ENCODE results near the gene TSSK2. TPM values are rescaled to one million over a fixed set of nuclear protein-coding genes. Genes with fewer than 3 reads are reported as not detected.

The TSSK2 gene
- total and polyA plus RNA-seq, 11 donors = 0.04 to 0.19 (median 0.12) TPM; not detected in 8

DNA sequence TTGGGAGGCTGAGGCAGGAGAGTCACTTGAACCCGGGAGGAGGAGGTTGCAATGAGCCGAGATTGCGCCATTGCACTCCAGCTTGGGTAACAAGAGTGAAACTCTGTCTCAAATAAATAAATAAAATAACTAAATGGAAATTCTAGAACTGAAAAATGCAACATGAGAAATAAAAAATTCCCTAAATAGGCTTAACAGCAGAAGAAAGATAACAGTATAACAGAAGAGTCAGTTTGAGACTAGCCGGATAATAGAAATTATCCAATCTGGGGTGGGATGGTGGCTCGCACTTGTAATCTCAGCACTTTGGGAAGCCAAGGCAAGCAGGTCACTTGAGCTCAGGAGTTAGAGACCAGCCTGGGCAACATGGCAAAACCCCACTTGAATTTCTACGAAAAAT is 33.3 kb downstream of the TSSK2 start:
- ATAC-seq = no peak
- H3K4me1 ChIP-seq = peaks cover 0 to 6% (median 2%) of the 10 kb centered on the region in 12 donors
- intact Hi-C loops (cut with DNase I) = no loop called here

DNA sequence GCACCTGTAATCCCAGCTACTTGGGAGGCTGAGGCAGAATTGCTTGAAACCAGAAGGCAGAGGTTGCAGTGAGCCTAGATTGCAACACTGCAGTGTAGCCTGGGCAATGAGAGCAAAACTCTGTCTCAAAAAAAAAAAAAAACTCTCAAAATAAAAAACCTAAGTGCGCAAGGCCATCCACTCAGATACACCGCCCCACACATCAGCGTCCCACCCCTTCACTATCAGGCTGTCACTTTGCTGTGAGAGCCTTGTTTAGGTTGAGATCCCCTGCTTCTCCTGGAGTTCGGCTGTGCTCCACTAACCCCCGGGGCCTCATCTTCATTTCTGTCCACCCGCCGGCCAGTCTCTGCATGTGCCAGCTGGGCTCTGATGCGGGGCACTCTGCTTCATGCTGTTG is 35.3 kb downstream of the TSSK2 start:
- peaks cover 8 to 60% (median 34%) of the 10 kb centered on the region in 9 donors for H3K27me3 ChIP-seq
- no peak overlapping the region for H3K4me3 ChIP-seq
- intact Hi-C loops (cut with DNase I) = no loop called here
- peaks cover 0 to 7% (median 0%) of the 10 kb centered on the region in 12 donors for H3K9me3 ChIP-seq
- 70 to 78% (median 76%) methylated on average over 8 of the region's 8 CpGs for WGBS, 4 donors
- H3K4me1 ChIP-seq = peaks cover 0 to 24% (median 16%) of the 10 kb centered on the region in 12 donors
- H3K36me3 ChIP-seq = no peaks in the 10 kb centered on the region
- DNase-seq (no peak), ATAC-seq (no peak)
- H3K27ac ChIP-seq = no peak overlapping the region
- TF ChIP-seq POLR2A (IDR thresholded peaks at IDR 0.05) = no peak
- TF ChIP-seq, protein P1, sequence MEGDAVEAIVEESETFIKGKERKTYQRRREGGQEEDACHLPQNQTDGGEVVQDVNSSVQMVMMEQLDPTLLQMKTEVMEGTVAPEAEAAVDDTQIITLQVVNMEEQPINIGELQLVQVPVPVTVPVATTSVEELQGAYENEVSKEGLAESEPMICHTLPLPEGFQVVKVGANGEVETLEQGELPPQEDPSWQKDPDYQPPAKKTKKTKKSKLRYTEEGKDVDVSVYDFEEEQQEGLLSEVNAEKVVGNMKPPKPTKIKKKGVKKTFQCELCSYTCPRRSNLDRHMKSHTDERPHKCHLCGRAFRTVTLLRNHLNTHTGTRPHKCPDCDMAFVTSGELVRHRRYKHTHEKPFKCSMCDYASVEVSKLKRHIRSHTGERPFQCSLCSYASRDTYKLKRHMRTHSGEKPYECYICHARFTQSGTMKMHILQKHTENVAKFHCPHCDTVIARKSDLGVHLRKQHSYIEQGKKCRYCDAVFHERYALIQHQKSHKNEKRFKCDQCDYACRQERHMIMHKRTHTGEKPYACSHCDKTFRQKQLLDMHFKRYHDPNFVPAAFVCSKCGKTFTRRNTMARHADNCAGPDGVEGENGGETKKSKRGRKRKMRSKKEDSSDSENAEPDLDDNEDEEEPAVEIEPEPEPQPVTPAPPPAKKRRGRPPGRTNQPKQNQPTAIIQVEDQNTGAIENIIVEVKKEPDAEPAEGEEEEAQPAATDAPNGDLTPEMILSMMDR (IDR thresholded peaks at IDR 0.05) = no peak

More for the DNA sequence above, 33.3 kb downstream of the TSSK2 start:
- Histone ChIP-seq H3K36me3 (no peaks in the 10 kb centered on the region), H3K27ac (no peak overlapping the region), H3K27me3 (peaks cover 8 to 59% (median 32%) of the 10 kb centered on the region in 9 donors), H3K9me3 (peaks cover 0 to 7% (median 0%) of the 10 kb centered on the region in 12 donors), H3K4me3 (no peak overlapping the region)
- TF ChIP-seq, protein P1 (IDR thresholded peaks at IDR 0.05) = no peak
- no peak for TF ChIP-seq POLR2A (IDR thresholded peaks at IDR 0.05)
- 93 to 96% (median 94%) methylated on average over 6 of the region's 6 CpGs for WGBS, 4 donors
- DNase-seq = no peak

DNA sequence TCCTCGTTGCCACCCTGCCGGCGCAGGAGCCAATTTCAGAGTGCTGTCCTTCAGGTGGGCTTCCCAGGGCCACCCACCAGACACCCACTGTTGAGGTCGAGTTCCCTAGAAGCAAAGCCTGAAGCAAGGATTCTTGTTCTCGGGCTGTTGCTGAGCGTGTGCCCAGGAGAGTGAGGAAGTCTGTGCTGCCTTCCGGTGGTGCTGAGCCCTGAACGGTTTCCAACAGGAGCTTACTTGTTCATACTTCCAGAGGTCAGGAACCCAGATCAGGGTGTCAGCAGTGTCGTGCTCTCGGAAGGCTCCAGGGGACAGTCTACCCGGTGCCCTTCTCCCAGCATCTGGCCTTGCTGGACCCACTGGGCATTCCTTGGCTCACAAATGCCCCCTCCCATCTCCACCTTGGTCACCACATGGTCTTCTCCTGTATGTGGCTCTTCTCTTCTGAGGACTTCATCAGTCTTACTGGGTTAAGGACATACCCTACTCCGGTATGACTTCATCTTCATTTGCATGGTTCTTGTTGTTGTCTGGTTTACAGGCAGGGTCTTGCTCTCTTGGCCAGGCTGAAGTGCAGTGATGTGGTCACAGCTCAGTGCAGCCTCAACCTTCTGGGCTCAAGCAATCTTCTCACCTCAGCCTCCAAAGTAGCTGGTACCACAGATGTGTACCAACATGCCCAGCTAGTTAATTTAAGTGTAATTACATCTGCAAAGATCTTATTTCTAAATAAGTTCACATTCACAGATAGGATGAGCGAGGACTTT is 36.2 kb downstream of the TSSK2 start:
- DNase-seq (no peak), ATAC-seq (no peak)
- peaks cover 0 to 7% (median 0%) of the 10 kb centered on the region in 12 donors for H3K9me3 ChIP-seq
- H3K4me1 ChIP-seq = peaks cover 1 to 30% (median 19%) of the 10 kb centered on the region in 12 donors
- intact Hi-C loops (cut with DNase I) = no loop called here
- H3K27me3 ChIP-seq = peaks cover 8 to 60% (median 34%) of the 10 kb centered on the region in 9 donors
- H3K27ac ChIP-seq = no peak overlapping the region
- no peak for TF ChIP-seq POLR2A (IDR thresholded peaks at IDR 0.05)
- TF ChIP-seq, protein P1 (IDR thresholded peaks at IDR 0.05) = no peak
- 70 to 78% (median 73%) methylated on average over 8 to 13 of the region's 13 CpGs for WGBS, 4 donors
- H3K4me3 ChIP-seq = no peak overlapping the region
- H3K36me3 ChIP-seq = no peaks in the 10 kb centered on the region

DNA sequence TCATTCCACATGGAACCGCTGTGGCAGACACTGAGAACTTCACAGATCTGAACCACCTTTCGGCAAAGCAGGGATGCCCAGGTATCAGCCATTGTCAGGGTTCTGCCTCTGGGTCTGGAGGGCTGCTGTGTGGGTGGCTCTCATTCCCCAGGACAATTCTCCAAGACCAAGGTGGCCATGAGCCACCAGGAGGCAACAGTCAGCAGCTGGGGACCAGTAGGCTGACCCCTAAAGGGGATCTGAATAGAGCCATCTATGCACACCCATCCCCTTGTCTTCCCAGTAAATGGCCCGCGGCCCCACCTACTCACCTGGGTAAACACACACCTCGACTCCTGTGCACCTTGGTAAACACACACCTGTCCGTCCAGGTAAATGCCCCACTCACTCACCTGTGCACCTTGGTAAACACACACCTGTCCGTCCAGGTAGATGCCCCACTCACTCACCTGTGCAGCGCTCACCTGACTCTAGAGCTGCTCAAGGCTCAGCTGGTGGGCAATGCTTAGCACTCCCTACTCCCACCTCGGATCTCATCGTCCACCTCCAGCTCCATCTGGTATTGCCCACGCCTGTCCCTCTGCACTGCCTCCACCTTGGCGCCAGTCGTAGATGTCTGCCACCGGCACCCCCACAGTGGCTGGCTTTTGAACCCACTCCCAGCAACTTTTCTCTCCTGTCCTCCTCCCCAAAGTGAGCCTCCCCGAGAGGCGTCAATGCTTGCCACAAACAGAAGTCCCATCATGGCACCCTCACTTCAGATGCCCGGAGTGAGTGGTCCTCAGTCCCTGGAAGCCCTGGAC is 37.2 kb downstream of the TSSK2 start:
- H3K4me1 ChIP-seq = peaks cover 8 to 41% (median 28%) of the 10 kb centered on the region in 12 donors
- 72 to 78% (median 76%) methylated on average over 17 of the region's 17 CpGs for whole genome bisulfite sequencing, 4 donors
- DNase-seq (no peak), ATAC-seq (no peak)
- H3K36me3 ChIP-seq = no peaks in the 10 kb centered on the region
- no peak overlapping the region for H3K27ac ChIP-seq
- H3K9me3 ChIP-seq = peaks cover 0 to 7% (median 0%) of the 10 kb centered on the region in 12 donors
- no peak for TF ChIP-seq POLR2A (IDR thresholded peaks at IDR 0.05)
- TF ChIP-seq, protein P1 (IDR thresholded peaks at IDR 0.05) = no peak
- H3K27me3 ChIP-seq = peaks cover 8 to 57% (median 34%) of the 10 kb centered on the region in 9 donors
- intact Hi-C loops (cut with DNase I) = no loop called here
- no peak overlapping the region for H3K4me3 ChIP-seq

Measured in heart left ventricle (tissue), 16 donors.